Smooth muscle cell (in vitro differentiated cells): ENCODE data around the gene LRRC45. TPM values are rescaled to one million over a fixed set of nuclear protein-coding genes. Genes with fewer than 3 reads are reported as not detected.

Experiments used
- DNase-seq: peaks from one replicate; lab custom pipeline; 2025; ENCODE audit not compliant: unreplicated experiment; lab: John Stamatoyannopoulos, UW
- H2AFZ ChIP-seq: fragments of 200-600 bp; sonication (generic); 2 replicates; pipeline ENCODE4 v1.6.0; 2016; ENCODE audit warnings: antibody characterized with exemption, low read depth, mild to moderate bottlenecking
- H3F3A ChIP-seq: fragments of 200-600 bp; sonication (generic); 2 replicates; pipeline ENCODE4 v1.6.0; 2017; ENCODE audit warnings: antibody characterized with exemption, low read depth
- H3K27ac ChIP-seq: fragments of 200-600 bp; sonication (generic); 2 replicates; pipeline ENCODE4 v1.5.1; 2016; ENCODE audit warnings: low read depth, mild to moderate bottlenecking
- H3K27me3 ChIP-seq: fragments of 200-600 bp; sonication (generic); 2 replicates; pipeline ENCODE4 v1.6.1; 2016; ENCODE audit warnings: low read depth, mild to moderate bottlenecking
- H3K36me3 ChIP-seq: fragments of 200-600 bp; sonication (generic); 2 replicates; pipeline ENCODE4 v1.5.1; 2016; ENCODE audit warnings: low read depth
- H3K4me1 ChIP-seq: fragments of 200-600 bp; sonication (generic); 2 replicates; pipeline ENCODE4 v1.5.1; 2016; ENCODE audit warnings: low read depth
- H3K4me2 ChIP-seq: fragments of 200-600 bp; sonication (generic); 2 replicates; pipeline ENCODE4 v1.6.0; 2016; ENCODE audit warnings: mild to moderate bottlenecking
- H3K4me3 ChIP-seq: fragments of 200-600 bp; sonication (generic); 2 replicates; pipeline ENCODE4 v1.5.1; 2016; ENCODE audit warnings: mild to moderate bottlenecking
- H3K79me2 ChIP-seq: fragments of 200-600 bp; sonication (generic); 2 replicates; pipeline ENCODE4 v1.6.0; 2016; ENCODE audit warnings: low read depth, mild to moderate bottlenecking
- H3K9ac ChIP-seq: fragments of 200-600 bp; sonication (generic); 2 replicates; pipeline ENCODE4 v1.6.0; 2016; ENCODE audit warnings: low read depth
- H3K9me3 ChIP-seq: fragments of 200-600 bp; sonication (generic); replicated peaks from 2 replicates; pipeline ENCODE4 v1.5.1; 2016; ENCODE audit warnings: low read depth
- H4K20me1 ChIP-seq: fragments of 200-600 bp; sonication (generic); 2 replicates; pipeline ENCODE4 v1.6.0; 2016; ENCODE audit warnings: low read depth
- WGBS: methylation state at CpG from one replicate; pipeline ENCODE4 v1.1.7; 2016; ENCODE audit warnings: low lambda C conversion rate; 5-methylcytosine and 5-hydroxymethylcytosine counted together
- polyA plus RNA-seq: library from polyadenylated mRNA; unstranded; fragments of >200 nt; fragmentation: Nextera tagmentation; extraction: Ambion mirVana; gene quantifications from 2 replicates; pipeline ENCODE4 v1.2.1, GENCODE V29; 2016
- total RNA-seq: library from RNA; depleted of rRNA; stranded (reverse); fragments of >200 nt; gene quantifications from 2 replicates; pipeline ENCODE4 v1.2.3, GENCODE V29; 2014
- TF ChIP-seq, protein P1 (sequence below): fragments of 200-600 bp; sonication (generic); IDR thresholded peaks from 2 replicates; pipeline ENCODE4 v1.5.1; 2017; ENCODE audit warnings: borderline replicate concordance, mild to moderate bottlenecking, antibody characterized with exemption; ENCODE audit not compliant: insufficient read depth, poor library complexity, severe bottlenecking

Gene LRRC45
- total and polyA plus RNA-seq, 2 experiments from 2014 or later = 9.6 to 13.5 TPM

- Histone ChIP-seq H3K9me3 (no peaks in the 10 kb centered on the region), H3K4me1 (no peaks in the 10 kb centered on the region), H3K4me3 (no peak overlapping the region), H3F3A (no peaks in the 10 kb centered on the region), H3K79me2 (peaks cover 3% of the 10 kb centered on the region), H3K36me3 (no peaks in the 10 kb centered on the region), H3K27ac (no peak overlapping the region), H3K27me3 (no peaks in the 10 kb centered on the region), H4K20me1 (no peaks in the 10 kb centered on the region), H3K4me2 (no peak overlapping the region), H3K9ac (no peak overlapping the region), H2AFZ (no peak overlapping the region)
- TF ChIP-seq, protein P1, sequence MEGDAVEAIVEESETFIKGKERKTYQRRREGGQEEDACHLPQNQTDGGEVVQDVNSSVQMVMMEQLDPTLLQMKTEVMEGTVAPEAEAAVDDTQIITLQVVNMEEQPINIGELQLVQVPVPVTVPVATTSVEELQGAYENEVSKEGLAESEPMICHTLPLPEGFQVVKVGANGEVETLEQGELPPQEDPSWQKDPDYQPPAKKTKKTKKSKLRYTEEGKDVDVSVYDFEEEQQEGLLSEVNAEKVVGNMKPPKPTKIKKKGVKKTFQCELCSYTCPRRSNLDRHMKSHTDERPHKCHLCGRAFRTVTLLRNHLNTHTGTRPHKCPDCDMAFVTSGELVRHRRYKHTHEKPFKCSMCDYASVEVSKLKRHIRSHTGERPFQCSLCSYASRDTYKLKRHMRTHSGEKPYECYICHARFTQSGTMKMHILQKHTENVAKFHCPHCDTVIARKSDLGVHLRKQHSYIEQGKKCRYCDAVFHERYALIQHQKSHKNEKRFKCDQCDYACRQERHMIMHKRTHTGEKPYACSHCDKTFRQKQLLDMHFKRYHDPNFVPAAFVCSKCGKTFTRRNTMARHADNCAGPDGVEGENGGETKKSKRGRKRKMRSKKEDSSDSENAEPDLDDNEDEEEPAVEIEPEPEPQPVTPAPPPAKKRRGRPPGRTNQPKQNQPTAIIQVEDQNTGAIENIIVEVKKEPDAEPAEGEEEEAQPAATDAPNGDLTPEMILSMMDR = no peak
- DNase-seq = no peak
- 90% methylated on average over 13 of the region's 17 CpGs for WGBS
These were observed 35.2 kb downstream of the LRRC45 start for GRCh38 chr17:82058230-82058854.

DNA sequence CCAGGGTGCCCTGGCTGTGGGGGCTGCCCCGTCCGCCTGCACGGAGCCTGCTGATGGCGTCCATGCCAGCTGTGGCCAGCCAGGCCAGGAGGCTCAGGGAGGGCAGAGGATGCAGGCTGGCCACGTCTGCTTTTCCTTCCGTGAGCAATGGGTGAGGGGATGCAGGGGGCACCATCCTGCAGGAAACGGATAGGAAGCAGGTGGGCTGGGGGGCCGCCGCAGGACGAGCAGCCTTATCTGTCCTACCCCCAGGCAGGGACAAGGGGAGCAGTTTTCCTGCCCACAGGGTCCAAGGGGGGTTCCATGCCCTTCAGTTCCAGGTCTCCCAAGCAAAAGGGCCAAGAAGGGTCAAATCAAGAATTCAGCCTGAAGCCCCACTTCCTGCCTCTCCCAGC lies 35.7 kb downstream of the LRRC45 start:
- no peak overlapping the region for H3K27ac ChIP-seq
- H3K36me3 ChIP-seq = no peaks in the 10 kb centered on the region
- no peak overlapping the region for H3K4me3 ChIP-seq
- no peaks in the 10 kb centered on the region for H3K27me3 ChIP-seq
- H3K4me1 ChIP-seq = no peaks in the 10 kb centered on the region
- H3K9ac ChIP-seq = no peak overlapping the region
- peaks cover under 1% of the 10 kb centered on the region for H3K79me2 ChIP-seq
- 92% methylated on average over 9 of the region's 10 CpGs for WGBS
- no peaks in the 10 kb centered on the region for H3F3A ChIP-seq
- H4K20me1 ChIP-seq = no peaks in the 10 kb centered on the region
- TF ChIP-seq, protein P1 = no peak
- DNase-seq = no peak
- no peak overlapping the region for H2AFZ ChIP-seq
- H3K4me2 ChIP-seq = no peak overlapping the region
- no peaks in the 10 kb centered on the region for H3K9me3 ChIP-seq

GRCh38 chr17:82059272-82060000 lies 36.3 kb downstream of the LRRC45 start:
- no peaks in the 10 kb centered on the region for H3K36me3 ChIP-seq
- H3K9ac ChIP-seq = no peak overlapping the region
- no peak overlapping the region for H3K27ac ChIP-seq
- TF ChIP-seq, protein P1 = no peak
- DNase-seq = no peak
- H3K4me2 ChIP-seq = no peak overlapping the region
- peaks cover 5% of the 10 kb centered on the region for H3K79me2 ChIP-seq
- H2AFZ ChIP-seq = no peak overlapping the region
- H4K20me1 ChIP-seq = no peaks in the 10 kb centered on the region
- H3K4me1 ChIP-seq = no peaks in the 10 kb centered on the region
- no peaks in the 10 kb centered on the region for H3K27me3 ChIP-seq
- no peaks in the 10 kb centered on the region for H3F3A ChIP-seq
- WGBS = 93% methylated on average over 19 of the region's 19 CpGs
- H3K4me3 ChIP-seq = no peak overlapping the region
- H3K9me3 ChIP-seq = no peaks in the 10 kb centered on the region
